ENCODE measurements around the gene ITIH4.
A peak's percentile ranks its signal among the peaks of the same experiment; 100 is the strongest.

The ITIH4 gene

DNA sequence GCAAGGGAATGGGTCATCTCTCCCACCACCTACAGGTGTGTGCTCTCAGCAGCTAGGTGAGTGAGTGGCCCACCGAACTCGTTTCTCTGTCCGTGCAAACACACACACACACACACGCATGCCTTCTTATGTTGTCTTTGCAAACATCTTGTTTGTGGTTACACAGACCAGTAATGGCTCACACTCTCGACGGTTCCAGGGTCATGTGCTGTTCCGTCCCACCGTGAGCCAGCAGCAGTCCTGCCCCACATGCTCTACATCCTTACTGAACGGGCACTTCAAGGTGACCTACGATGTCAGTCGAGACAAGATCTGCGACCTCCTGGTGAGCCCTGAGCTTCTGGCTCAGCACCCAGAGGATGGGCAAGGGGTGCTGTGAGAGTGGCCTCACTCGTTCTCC is 48.7 kb downstream of the ITIH4 start:
- DNase-seq = no peak
- Histone ChIP-seq H2AK5ac (ENCODE audit: low read length) (no peak overlapping the region), H3K18ac (ENCODE audit: low read length) (no peak overlapping the region), H2BK12ac (ENCODE audit: low read length) (no peak overlapping the region), H3K4ac (ENCODE audit: low read depth, low read length) (no peak overlapping the region), H3K4me3 (ENCODE audit: low read depth, low read length) (no peak overlapping the region), H2BK5ac (ENCODE audit: low read depth, low read length, poor library complexity) (no peak overlapping the region), H3K4me1 (ENCODE audit: control insufficient read depth in 1 of 2, insufficient read depth in 2 of 2, low read length in 2 of 2) (no peaks in the 10 kb centered on the region), H2BK120ac (ENCODE audit: insufficient read depth, low read length, poor library complexity) (no peak overlapping the region), H3K79me2 (ENCODE audit: control insufficient read depth, insufficient read depth, low read length, poor library complexity) (no peaks in the 10 kb centered on the region), H3K79me1 (ENCODE audit: low read length) (no peaks in the 10 kb centered on the region), H3K23ac (ENCODE audit: low read length) (no peak overlapping the region), H4K8ac (ENCODE audit: low read depth, low read length) (no peak overlapping the region), H3K14ac (ENCODE audit: low read length) (no peak overlapping the region), H4K91ac (ENCODE audit: low read depth, low read length) (no peak overlapping the region), H4K12ac (ENCODE audit: low read depth, low read length) (no peak overlapping the region), H3K9me3 (ENCODE audit: insufficient read depth, low read depth, low read length) (no peaks in the 10 kb centered on the region), H3K4me2 (ENCODE audit: low read length) (no peak overlapping the region), H3K27me3 (ENCODE audit: insufficient read depth, low read length) (no peaks in the 10 kb centered on the region), H3K36me3 (ENCODE audit: control insufficient read depth in 1 of 2, insufficient read depth in 2 of 2, low read length in 2 of 2) (no peaks in the 10 kb centered on the region), H2AFZ (ENCODE audit: insufficient read depth, low read length, poor library complexity) (no peak overlapping the region), H3K27ac (ENCODE audit: low read depth, low read length) (no peak overlapping the region), H3K9ac (ENCODE audit: low read length) (no peak overlapping the region)
- WGBS (ENCODE audit: extremely low coverage, insufficient coverage, insufficient read length) = no CpG with 5 or more reads among the region's 13 CpGs

- no peak overlapping the region for H2BK5ac ChIP-seq (ENCODE audit: low read depth, low read length, poor library complexity)
- no peak overlapping the region for H3K4me3 ChIP-seq (ENCODE audit: low read depth, low read length)
- no peak overlapping the region for H3K4me2 ChIP-seq (ENCODE audit: low read length)
- no peak overlapping the region for H3K14ac ChIP-seq (ENCODE audit: low read length)
- no peak overlapping the region for H3K4ac ChIP-seq (ENCODE audit: low read depth, low read length)
- H3K9me3 ChIP-seq (ENCODE audit: insufficient read depth, low read depth, low read length) = no peaks in the 10 kb centered on the region
- WGBS (ENCODE audit: extremely low coverage, insufficient coverage, insufficient read length) = no CpG with 5 or more reads among the region's 8 CpGs
- H4K91ac ChIP-seq (ENCODE audit: low read depth, low read length) = no peak overlapping the region
- H3K4me1 ChIP-seq (ENCODE audit: control insufficient read depth in 1 of 2, insufficient read depth in 2 of 2, low read length in 2 of 2) = no peaks in the 10 kb centered on the region
- H2BK12ac ChIP-seq (ENCODE audit: low read length) = no peak overlapping the region
- H3K27ac ChIP-seq (ENCODE audit: low read depth, low read length) = no peak overlapping the region
- no peak overlapping the region for H3K18ac ChIP-seq (ENCODE audit: low read length)
- H2AK5ac ChIP-seq (ENCODE audit: low read length) = no peak overlapping the region
- H2AFZ ChIP-seq (ENCODE audit: insufficient read depth, low read length, poor library complexity) = no peak overlapping the region
- no peaks in the 10 kb centered on the region for H3K36me3 ChIP-seq (ENCODE audit: control insufficient read depth in 1 of 2, insufficient read depth in 2 of 2, low read length in 2 of 2)
- H3K79me2 ChIP-seq (ENCODE audit: control insufficient read depth, insufficient read depth, low read length, poor library complexity) = no peaks in the 10 kb centered on the region
- H3K79me1 ChIP-seq (ENCODE audit: low read length) = no peaks in the 10 kb centered on the region
- DNase-seq = no peak
- H4K8ac ChIP-seq (ENCODE audit: low read depth, low read length) = no peak overlapping the region
- H4K12ac ChIP-seq (ENCODE audit: low read depth, low read length) = no peak overlapping the region
- H3K23ac ChIP-seq (ENCODE audit: low read length) = no peak overlapping the region
- H3K9ac ChIP-seq (ENCODE audit: low read length) = no peak overlapping the region
- no peak overlapping the region for H2BK120ac ChIP-seq (ENCODE audit: insufficient read depth, low read length, poor library complexity)
- H3K27me3 ChIP-seq (ENCODE audit: insufficient read depth, low read length) = no peaks in the 10 kb centered on the region
These were observed 50.5 kb downstream of the ITIH4 start for GRCh38 chr3:52779837-52780585.

GRCh38 chr3:52779011-52779836 is 51.2 kb downstream of the ITIH4 start:
- Histone ChIP-seq H3K4ac (ENCODE audit: low read depth, low read length) (no peak overlapping the region), H2AK5ac (ENCODE audit: low read length) (no peak overlapping the region), H3K27me3 (ENCODE audit: insufficient read depth, low read length) (no peaks in the 10 kb centered on the region), H2BK12ac (ENCODE audit: low read length) (no peak overlapping the region), H3K18ac (ENCODE audit: low read length) (no peak overlapping the region), H3K4me3 (ENCODE audit: low read depth, low read length) (no peak overlapping the region), H3K4me2 (ENCODE audit: low read length) (no peak overlapping the region), H3K9ac (ENCODE audit: low read length) (no peak overlapping the region), H4K12ac (ENCODE audit: low read depth, low read length) (no peak overlapping the region), H3K79me2 (ENCODE audit: control insufficient read depth, insufficient read depth, low read length, poor library complexity) (no peaks in the 10 kb centered on the region), H3K79me1 (ENCODE audit: low read length) (no peaks in the 10 kb centered on the region), H4K8ac (ENCODE audit: low read depth, low read length) (no peak overlapping the region), H3K27ac (ENCODE audit: low read depth, low read length) (no peak overlapping the region), H3K36me3 (ENCODE audit: control insufficient read depth in 1 of 2, insufficient read depth in 2 of 2, low read length in 2 of 2) (no peaks in the 10 kb centered on the region), H2BK120ac (ENCODE audit: insufficient read depth, low read length, poor library complexity) (no peak overlapping the region), H4K91ac (ENCODE audit: low read depth, low read length) (no peak overlapping the region), H3K14ac (ENCODE audit: low read length) (no peak overlapping the region), H3K4me1 (ENCODE audit: control insufficient read depth in 1 of 2, insufficient read depth in 2 of 2, low read length in 2 of 2) (no peaks in the 10 kb centered on the region), H2BK5ac (ENCODE audit: low read depth, low read length, poor library complexity) (no peak overlapping the region), H2AFZ (ENCODE audit: insufficient read depth, low read length, poor library complexity) (no peak overlapping the region), H3K9me3 (ENCODE audit: insufficient read depth, low read depth, low read length) (no peaks in the 10 kb centered on the region), H3K23ac (ENCODE audit: low read length) (no peak overlapping the region)
- WGBS (ENCODE audit: extremely low coverage, insufficient coverage, insufficient read length) = no CpG with 5 or more reads among the region's 11 CpGs
- DNase-seq = peak; percentile 25 to 28

GRCh38 chr3:52777959-52778805 is 52.3 kb downstream of the ITIH4 start:
- Histone ChIP-seq H3K9ac (ENCODE audit: low read length) (no peak overlapping the region), H2BK5ac (ENCODE audit: low read depth, low read length, poor library complexity) (no peak overlapping the region), H3K4me2 (ENCODE audit: low read length) (no peak overlapping the region), H3K4me1 (ENCODE audit: control insufficient read depth in 1 of 2, insufficient read depth in 2 of 2, low read length in 2 of 2) (no peaks in the 10 kb centered on the region), H3K9me3 (ENCODE audit: insufficient read depth, low read depth, low read length) (no peaks in the 10 kb centered on the region), H2BK12ac (ENCODE audit: low read length) (no peak overlapping the region), H2AFZ (ENCODE audit: insufficient read depth, low read length, poor library complexity) (no peak overlapping the region), H3K4ac (ENCODE audit: low read depth, low read length) (no peak overlapping the region), H3K79me2 (ENCODE audit: control insufficient read depth, insufficient read depth, low read length, poor library complexity) (no peaks in the 10 kb centered on the region), H3K27ac (ENCODE audit: low read depth, low read length) (no peak overlapping the region), H4K12ac (ENCODE audit: low read depth, low read length) (no peak overlapping the region), H3K79me1 (ENCODE audit: low read length) (no peaks in the 10 kb centered on the region), H3K27me3 (ENCODE audit: insufficient read depth, low read length) (no peaks in the 10 kb centered on the region), H2BK120ac (ENCODE audit: insufficient read depth, low read length, poor library complexity) (no peak overlapping the region), H2AK5ac (ENCODE audit: low read length) (no peak overlapping the region), H4K8ac (ENCODE audit: low read depth, low read length) (no peak overlapping the region), H3K14ac (ENCODE audit: low read length) (no peak overlapping the region), H3K23ac (ENCODE audit: low read length) (no peak overlapping the region), H3K18ac (ENCODE audit: low read length) (no peak overlapping the region), H3K4me3 (ENCODE audit: low read depth, low read length) (no peak overlapping the region), H4K91ac (ENCODE audit: low read depth, low read length) (no peak overlapping the region), H3K36me3 (ENCODE audit: control insufficient read depth in 1 of 2, insufficient read depth in 2 of 2, low read length in 2 of 2) (no peaks in the 10 kb centered on the region)
- no peak for DNase-seq
- no CpG with 5 or more reads among the region's 17 CpGs for WGBS (ENCODE audit: extremely low coverage, insufficient coverage, insufficient read length)

All from trophoblast cell (in vitro differentiated cells and primary cell).